GM21528 (cell line): ENCODE measurements around the gene ZP3.
"Not testable (repeated sequence)": the region's sequence is repeated elsewhere in the genome, so short reads cannot be mapped to it uniquely, and the experiment has no call there.

Experiments
- ATAC-seq: cut with Tn5 transposase; IDR thresholded peaks from one replicate; pipeline ENCODE4 v1.9.1; 2021; ENCODE audit warnings: mild to moderate bottlenecking, moderate library complexity; ENCODE audit not compliant: unreplicated experiment, low FRiP score

ZP3 gene

GRCh38 chr7:76480403-76481253, 55.9 kb downstream of the ZP3 start:
- not testable (repeated sequence) for ATAC-seq

GRCh38 chr7:76482660-76483059, 57.9 kb downstream of the ZP3 start:
- not testable (repeated sequence) for ATAC-seq

GRCh38 chr7:76483081-76483480, 58.3 kb downstream of the ZP3 start:
- ATAC-seq = not testable (repeated sequence)

GRCh38 chr7:76484456-76484855, 59.7 kb downstream of the ZP3 start:
- ATAC-seq = not testable (repeated sequence)

GRCh38 chr7:76485822-76486610, 61.3 kb downstream of the ZP3 start:
- ATAC-seq = peak; percentile 12

GRCh38 chr7:76486618-76487017, 61.9 kb downstream of the ZP3 start:
- ATAC-seq = peak; percentile 98

- not testable (repeated sequence) for ATAC-seq
Observed at GRCh38 chr7:76487969-76488368, 63.2 kb downstream of the ZP3 start.
